Suprapubic skin (tissue), 4 donors: ENCODE results near the gene KCTD20. TPM values are rescaled to one million over a fixed set of nuclear protein-coding genes. Genes with fewer than 3 reads are reported as not detected.
A peak's percentile ranks its signal among the peaks of the same experiment; 100 is the strongest.

Source experiments
- DNase-seq, 2 donors: peaks; one replicate each; pipeline ENCODE4 v3.0.0-alpha.2; 2019; ENCODE audit warnings: low spot score in 2 of 2
- H3K27ac ChIP-seq: fragments of 200-600 bp; sonication (generic); one replicate; pipeline ENCODE4 v1.5.1; 2019
- H3K27me3 ChIP-seq: fragments of 200-600 bp; sonication (generic); one replicate; pipeline ENCODE4 v1.5.1; 2019
- H3K36me3 ChIP-seq: fragments of 200-600 bp; sonication (generic); one replicate; pipeline ENCODE4 v1.5.1; 2019
- H3K4me1 ChIP-seq: fragments of 200-600 bp; sonication (generic); one replicate; pipeline ENCODE4 v1.5.1; 2019
- H3K4me3 ChIP-seq: fragments of 200-600 bp; sonication (generic); one replicate; pipeline ENCODE4 v1.5.1; 2019; ENCODE audit warnings: mild to moderate bottlenecking
- H3K9me3 ChIP-seq: fragments of 200-600 bp; sonication (generic); one replicate; pipeline ENCODE4 v1.5.1; 2019
- EP300 ChIP-seq: sonication (generic); formaldehyde crosslinking; IDR thresholded peaks from one replicate; pipeline ENCODE4 v1.6.1; 2017; ENCODE audit warnings: antibody characterized with exemption
- POLR2A ChIP-seq, 2 donors: fragments of 450-650 bp; IDR thresholded peaks; one replicate each; pipeline ENCODE4 v1.6.1; 2017; ENCODE audit warnings: antibody characterized with exemption in 2 of 2, mild to moderate bottlenecking in 2 of 2, moderate library complexity in 2 of 2
- POLR2AphosphoS5 ChIP-seq, 3 donors: sonication (generic); formaldehyde crosslinking; IDR thresholded peaks; one replicate each; pipeline ENCODE4 v1.6.1; 2017; ENCODE audit warnings: antibody characterized with exemption in 3 of 3
- WGBS: methylation state at CpG from one replicate; pipeline ENCODE4 v1.1.5; 2018; 5-methylcytosine and 5-hydroxymethylcytosine counted together
- total RNA-seq, 4 donors: library from RNA; depleted of rRNA; stranded (reverse); fragments of >200 nt; gene quantifications; one replicate each; pipeline ENCODE4 v1.1.0, GENCODE V29; 2016
- TF ChIP-seq, protein P1 (sequence below), 2 donors: fragments of 200-600 bp in 1 of 2; fragments of 450-650 bp in 1 of 2; sonication (generic) in 1 of 2; IDR thresholded peaks; one replicate each; pipeline ENCODE4 v1.5.1; 2016 to 2019; ENCODE audit warnings: antibody characterized with exemption in 2 of 2, mild to moderate bottlenecking in 1 of 2, moderate library complexity in 1 of 2

The KCTD20 gene
- total RNA-seq, 4 donors from 2014 or later, result 39.3 to 63.3 (median 56.9) TPM

DNA sequence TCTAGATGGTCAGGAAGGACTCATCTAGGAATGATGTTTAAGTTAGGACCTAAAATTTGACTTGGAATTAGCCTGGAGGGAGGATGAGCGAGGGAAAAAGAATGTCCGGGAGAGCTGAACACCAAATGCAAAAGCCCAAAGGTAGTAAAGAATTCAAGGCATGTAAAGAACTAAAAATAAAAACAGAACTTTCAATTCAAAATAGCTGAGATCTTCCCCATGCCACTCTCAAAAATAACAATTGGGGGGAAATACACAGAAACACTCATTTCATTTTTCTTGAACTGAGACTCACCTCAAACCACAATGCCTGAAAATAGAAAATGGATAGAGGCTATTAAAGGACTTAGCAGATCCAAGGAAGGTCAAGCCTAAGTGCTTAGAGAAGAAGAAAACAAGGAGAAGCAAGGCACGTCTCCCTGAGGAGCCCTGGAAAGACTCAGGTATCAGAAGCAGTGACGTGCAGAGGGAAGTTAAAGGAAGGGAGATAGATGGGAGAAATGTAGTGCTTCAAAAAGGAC is 10.6 kb upstream of the KCTD20 start:
- H3K27ac ChIP-seq, result no peak overlapping the region
- TF ChIP-seq POLR2AphosphoS5 (IDR thresholded peaks at IDR 0.05) (no peak), EP300 (no peak), POLR2A (IDR thresholded peaks at IDR 0.05) (no peak)
- TF ChIP-seq, protein P1, sequence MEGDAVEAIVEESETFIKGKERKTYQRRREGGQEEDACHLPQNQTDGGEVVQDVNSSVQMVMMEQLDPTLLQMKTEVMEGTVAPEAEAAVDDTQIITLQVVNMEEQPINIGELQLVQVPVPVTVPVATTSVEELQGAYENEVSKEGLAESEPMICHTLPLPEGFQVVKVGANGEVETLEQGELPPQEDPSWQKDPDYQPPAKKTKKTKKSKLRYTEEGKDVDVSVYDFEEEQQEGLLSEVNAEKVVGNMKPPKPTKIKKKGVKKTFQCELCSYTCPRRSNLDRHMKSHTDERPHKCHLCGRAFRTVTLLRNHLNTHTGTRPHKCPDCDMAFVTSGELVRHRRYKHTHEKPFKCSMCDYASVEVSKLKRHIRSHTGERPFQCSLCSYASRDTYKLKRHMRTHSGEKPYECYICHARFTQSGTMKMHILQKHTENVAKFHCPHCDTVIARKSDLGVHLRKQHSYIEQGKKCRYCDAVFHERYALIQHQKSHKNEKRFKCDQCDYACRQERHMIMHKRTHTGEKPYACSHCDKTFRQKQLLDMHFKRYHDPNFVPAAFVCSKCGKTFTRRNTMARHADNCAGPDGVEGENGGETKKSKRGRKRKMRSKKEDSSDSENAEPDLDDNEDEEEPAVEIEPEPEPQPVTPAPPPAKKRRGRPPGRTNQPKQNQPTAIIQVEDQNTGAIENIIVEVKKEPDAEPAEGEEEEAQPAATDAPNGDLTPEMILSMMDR (IDR thresholded peaks at IDR 0.05), result no peak
- H3K4me3 ChIP-seq, result no peak overlapping the region
- no peaks in the 10 kb centered on the region for H3K9me3 ChIP-seq
- no peaks in the 10 kb centered on the region for H3K27me3 ChIP-seq
- WGBS, result 89% methylated on average over 4 of the region's 4 CpGs
- DNase-seq, result no peak
- H3K36me3 ChIP-seq, result no peaks in the 10 kb centered on the region
- no peaks in the 10 kb centered on the region for H3K4me1 ChIP-seq

DNA sequence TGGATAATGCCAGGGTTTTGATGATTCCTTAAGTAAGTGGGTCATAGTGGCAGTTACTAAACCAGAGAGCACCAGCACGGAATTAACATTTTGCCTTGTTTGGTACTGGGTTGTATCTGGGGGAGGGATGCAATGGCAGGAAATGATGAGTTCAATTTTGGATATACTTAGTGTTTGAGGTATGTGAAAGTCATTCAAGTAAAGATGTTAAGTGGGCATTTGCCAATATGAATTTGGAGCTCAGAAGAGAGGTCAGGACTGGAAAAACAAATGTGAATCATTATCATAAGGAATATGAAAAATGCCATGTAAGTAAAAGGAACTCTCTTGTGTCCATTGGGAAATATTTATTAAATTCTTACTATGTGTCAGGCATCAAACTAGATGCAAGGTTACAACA is 6.3 kb upstream of the KCTD20 start:
- Histone ChIP-seq H3K4me3 (no peak overlapping the region), H3K27ac (no peak overlapping the region), H3K9me3 (no peaks in the 10 kb centered on the region), H3K4me1 (peaks cover 7% of the 10 kb centered on the region), H3K36me3 (no peaks in the 10 kb centered on the region), H3K27me3 (no peaks in the 10 kb centered on the region)
- TF ChIP-seq, protein P1 (IDR thresholded peaks at IDR 0.05), result no peak
- TF ChIP-seq POLR2AphosphoS5 (IDR thresholded peaks at IDR 0.05), result no peak
- TF ChIP-seq POLR2A (IDR thresholded peaks at IDR 0.05), result no peak
- TF ChIP-seq EP300, result no peak
- no peak for DNase-seq
- WGBS, result 82% methylated on average over 1 of the region's 1 CpG

DNA sequence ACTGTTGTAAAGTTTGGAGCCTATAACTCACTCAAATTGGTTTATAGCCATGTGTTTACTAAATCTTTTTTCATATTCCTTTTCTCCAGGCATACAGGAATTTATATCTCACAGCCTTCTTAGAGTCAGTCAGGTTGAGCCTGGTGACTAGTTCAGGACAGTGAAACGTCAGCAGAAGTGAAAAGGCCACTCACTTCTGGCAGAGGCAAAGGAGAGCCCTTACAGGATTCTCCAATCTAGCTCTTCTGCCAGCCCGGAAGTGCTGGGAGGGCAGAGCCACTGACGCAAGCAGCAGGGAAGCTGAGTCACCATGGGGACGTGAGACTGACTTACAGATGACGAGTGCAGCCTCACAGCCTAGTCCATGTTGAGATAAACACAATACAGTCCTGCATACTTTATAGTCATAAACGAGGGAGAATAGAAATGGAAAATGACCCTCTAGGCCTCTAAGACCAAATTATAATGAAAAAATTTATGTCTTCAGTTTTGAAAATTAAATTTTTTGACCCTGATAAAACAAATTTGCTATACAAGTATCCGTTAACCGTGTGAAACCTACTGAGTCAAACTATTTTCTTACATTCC is 1.4 kb upstream of the KCTD20 start:
- Histone ChIP-seq H3K4me1 (peaks cover 40% of the 10 kb centered on the region), H3K36me3 (no peaks in the 10 kb centered on the region), H3K9me3 (no peaks in the 10 kb centered on the region), H3K27ac (peak overlapping the region; percentile 99), H3K4me3 (no peak overlapping the region), H3K27me3 (no peaks in the 10 kb centered on the region)
- peak; percentile 94 to 97 for DNase-seq
- TF ChIP-seq POLR2A (IDR thresholded peaks at IDR 0.05) (no peak), EP300 (no peak), POLR2AphosphoS5 (IDR thresholded peaks at IDR 0.05) (peak in 2 of 3 donors; percentile 63 to 92)
- TF ChIP-seq, protein P1 (IDR thresholded peaks at IDR 0.05), result no peak
- WGBS, result 17% methylated on average over 8 of the region's 8 CpGs

DNA sequence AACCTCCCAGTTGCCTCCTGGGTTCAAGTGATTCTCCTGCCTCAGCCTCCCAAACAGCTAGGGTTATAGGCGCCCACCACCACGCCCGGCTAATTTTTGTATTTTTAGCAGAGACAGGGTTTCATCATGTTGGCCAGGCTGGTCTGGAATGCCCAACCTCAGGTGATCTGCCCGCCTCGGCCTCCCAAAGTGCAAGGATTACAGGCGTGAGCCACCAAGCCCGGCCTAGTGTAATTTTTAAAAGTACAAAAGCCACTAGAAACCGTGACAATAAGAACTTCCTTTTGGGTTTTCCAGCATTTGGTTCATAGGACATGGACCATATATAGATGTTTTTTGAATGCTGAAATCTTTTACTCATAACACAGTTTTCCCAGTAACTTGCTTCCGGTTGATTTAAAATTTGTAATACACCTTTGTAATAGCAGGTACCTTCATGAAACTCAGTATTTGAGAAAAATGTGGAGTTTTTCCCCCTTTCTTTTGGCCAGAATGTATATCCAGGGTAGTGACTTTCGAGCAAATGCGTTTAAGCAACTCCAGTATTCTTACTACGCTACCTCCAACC is 613 bp upstream of the KCTD20 start:
- 44% methylated on average over 12 of the region's 12 CpGs for WGBS
- peak overlapping the region; percentile 99 for H3K27ac ChIP-seq

More for the DNA sequence above, 613 bp upstream of the KCTD20 start:
- DNase-seq, result no peak
- Histone ChIP-seq H3K9me3 (no peaks in the 10 kb centered on the region), H3K4me1 (peaks cover 40% of the 10 kb centered on the region), H3K4me3 (peak overlapping the region; percentile 95), H3K27me3 (no peaks in the 10 kb centered on the region), H3K36me3 (no peaks in the 10 kb centered on the region)
- no peak for TF ChIP-seq EP300
- TF ChIP-seq POLR2A (IDR thresholded peaks at IDR 0.05), result no peak
- no peak for TF ChIP-seq POLR2AphosphoS5 (IDR thresholded peaks at IDR 0.05)
- TF ChIP-seq, protein P1 (IDR thresholded peaks at IDR 0.05), result no peak
